ENCODE measurements around the gene CCDC54.

CCDC54 gene

GRCh38 chr3:107394502-107394901 is 17.3 kb downstream of the CCDC54 start:
- DNase-seq, result no peak

GRCh38 chr3:107395066-107395465 is 17.8 kb downstream of the CCDC54 start:
- DNase-seq, result no peak

- DNase-seq, result no peak
These were observed 24.1 kb downstream of the CCDC54 start for GRCh38 chr3:107401301-107401700.

GRCh38 chr3:107402214-107402613 is 25.0 kb downstream of the CCDC54 start:
- no peak for DNase-seq

- DNase-seq, result no peak
These were observed 27.7 kb downstream of the CCDC54 start for GRCh38 chr3:107404727-107405469.

GRCh38 chr3:107407355-107407754 is 30.1 kb downstream of the CCDC54 start:
- no peak for DNase-seq

- no peak for DNase-seq
These were observed 31.3 kb downstream of the CCDC54 start for GRCh38 chr3:107408513-107408912.

- DNase-seq, result no peak
These were observed 32.1 kb downstream of the CCDC54 start for GRCh38 chr3:107409365-107409764.

GRCh38 chr3:107410606-107411005 is 33.4 kb downstream of the CCDC54 start:
- no peak for DNase-seq

- no peak for DNase-seq
These were observed 33.8 kb downstream of the CCDC54 start for GRCh38 chr3:107411056-107411455.

GRCh38 chr3:107411779-107412178 is 34.5 kb downstream of the CCDC54 start:
- DNase-seq, result no peak

- DNase-seq, result no peak
These were observed 35.1 kb downstream of the CCDC54 start for GRCh38 chr3:107412376-107412775.

- DNase-seq, result no peak
These were observed 36.0 kb downstream of the CCDC54 start for GRCh38 chr3:107413264-107413663.

- no peak for DNase-seq
These were observed 37.2 kb downstream of the CCDC54 start for GRCh38 chr3:107414325-107414964.

GRCh38 chr3:107416138-107416537 is 38.9 kb downstream of the CCDC54 start:
- DNase-seq, result no peak

- no peak for DNase-seq
These were observed 39.6 kb downstream of the CCDC54 start for GRCh38 chr3:107416886-107417285.

GRCh38 chr3:107421170-107421792 is 44.0 kb downstream of the CCDC54 start:
- no peak for DNase-seq

- DNase-seq, result no peak
These were observed 44.6 kb downstream of the CCDC54 start for GRCh38 chr3:107421881-107422280.

GRCh38 chr3:107425033-107425432 is 47.8 kb downstream of the CCDC54 start:
- DNase-seq, result no peak

GRCh38 chr3:107426223-107426622 is 49.0 kb downstream of the CCDC54 start:
- no peak for DNase-seq
